ENCODE measurements around the gene DNAJA2. TPM values are rescaled to one million over a fixed set of nuclear protein-coding genes. Genes with fewer than 3 reads are reported as not detected.

The DNAJA2 gene
- total RNA-seq, 2 donors from 2014 or later: 24.4 to 30.0 TPM

DNA sequence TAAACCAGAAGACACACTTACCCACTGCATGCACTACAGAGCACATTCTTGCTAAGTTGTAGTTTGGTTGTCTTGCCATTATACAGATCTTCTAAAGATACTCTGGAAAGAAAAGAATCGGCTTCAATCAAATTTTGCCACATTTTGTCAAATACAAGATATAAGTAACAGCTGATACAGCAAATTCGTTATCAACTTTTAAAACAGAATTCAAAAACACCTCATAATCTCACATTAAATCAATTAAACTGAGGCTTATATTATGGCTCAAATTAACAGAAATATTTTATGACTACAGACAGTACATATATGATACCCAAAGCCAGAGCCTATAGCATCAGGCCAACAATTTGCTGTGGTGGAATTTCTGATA is 5.4 kb downstream of the DNAJA2 start:
- H3K4me3 ChIP-seq: no peak overlapping the region
- no peak for TF ChIP-seq POLR2A (IDR thresholded peaks at IDR 0.05)
- TF ChIP-seq CTCF (IDR thresholded peaks at IDR 0.05): no peak
- 77 to 83% methylated on average over 2 of the region's 2 CpGs for WGBS, 2 donors
- H3K27me3 ChIP-seq: no peaks in the 10 kb centered on the region
- peaks cover 22% of the 10 kb centered on the region for H3K4me1 ChIP-seq
- no peak for DNase-seq
- H3K27ac ChIP-seq: no peak overlapping the region
- peaks cover 22 to 24% of the 10 kb centered on the region in 2 donors for H3K36me3 ChIP-seq (replicated peaks in 1 of 2; ENCODE audit: insufficient read depth in 1 of 2, low read depth in 2 of 2)
- intact Hi-C loops (cut with DNase I): no loop called here
- no peak for ATAC-seq
- H3K9me3 ChIP-seq: no peaks in the 10 kb centered on the region

DNA sequence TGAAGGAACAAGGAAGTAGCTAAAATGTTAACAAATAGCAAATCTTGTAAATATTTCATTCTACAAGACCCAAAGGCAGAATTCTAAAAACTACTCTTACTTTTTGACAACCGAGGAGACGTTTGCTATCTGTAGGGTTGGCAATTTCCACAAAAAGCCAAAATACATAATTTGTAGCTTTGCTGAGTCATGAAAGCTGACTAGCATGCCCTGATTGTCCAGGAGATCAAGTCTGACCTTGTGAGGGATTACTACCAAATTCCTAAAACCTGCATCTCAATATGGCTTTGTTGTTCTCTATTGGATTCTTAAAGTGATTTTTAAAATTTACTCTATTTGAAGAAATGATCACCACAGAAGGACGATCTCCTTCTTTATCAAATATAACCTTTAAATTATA is 10.8 kb downstream of the DNAJA2 start:
- Histone ChIP-seq H3K4me1 (no peaks in the 10 kb centered on the region), H3K9me3 (no peaks in the 10 kb centered on the region), H3K27me3 (no peaks in the 10 kb centered on the region), H3K27ac (no peak overlapping the region), H3K4me3 (no peak overlapping the region), H3K36me3 (replicated peaks in 1 of 2; ENCODE audit: insufficient read depth in 1 of 2, low read depth in 2 of 2) (peaks cover 14 to 39% of the 10 kb centered on the region in 2 donors)
- intact Hi-C loops (cut with DNase I): no loop called here
- DNase-seq (no peak), ATAC-seq (no peak)
- WGBS, 2 donors: 68 to 70% methylated on average over 3 of the region's 3 CpGs
- TF ChIP-seq POLR2A (IDR thresholded peaks at IDR 0.05) (no peak), CTCF (IDR thresholded peaks at IDR 0.05) (no peak)

GRCh38 chr16:46961373-46962353 is 11.8 kb downstream of the DNAJA2 start:
- H3K27ac ChIP-seq: no peak overlapping the region
- TF ChIP-seq POLR2A (IDR thresholded peaks at IDR 0.05) (no peak), CTCF (IDR thresholded peaks at IDR 0.05) (no peak)
- H3K36me3 ChIP-seq (replicated peaks in 1 of 2; ENCODE audit: insufficient read depth in 1 of 2, low read depth in 2 of 2): peaks cover 12 to 38% of the 10 kb centered on the region in 2 donors
- H3K4me1 ChIP-seq: no peaks in the 10 kb centered on the region
- 70 to 81% methylated on average over 9 of the region's 9 CpGs for WGBS, 2 donors
- no peak for ATAC-seq
- no peaks in the 10 kb centered on the region for H3K27me3 ChIP-seq
- H3K9me3 ChIP-seq: no peaks in the 10 kb centered on the region
- intact Hi-C loops (cut with DNase I): no loop called here
- no peak for DNase-seq
- H3K4me3 ChIP-seq: no peak overlapping the region

DNA sequence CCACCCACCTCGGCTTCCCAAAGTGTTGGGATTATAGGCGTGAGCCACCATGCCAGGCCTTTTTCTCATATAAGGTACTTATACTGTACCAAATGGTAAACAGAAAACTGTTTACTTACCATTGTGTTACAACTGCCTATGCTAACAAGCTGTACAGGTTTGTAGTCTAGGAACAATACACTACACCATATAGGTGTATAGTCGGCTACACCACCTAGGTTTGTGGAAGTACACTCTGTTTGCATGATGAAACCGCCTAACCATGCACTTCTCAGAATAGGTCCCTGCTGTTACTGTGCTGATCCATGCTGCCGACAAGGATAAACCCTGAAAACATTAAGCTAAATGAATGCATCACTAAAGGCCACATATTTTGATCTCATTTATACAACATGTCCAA is 18.9 kb downstream of the DNAJA2 start:
- DNase-seq (no peak), ATAC-seq (no peak)
- H3K27ac ChIP-seq: no peak overlapping the region
- no peak for TF ChIP-seq POLR2A (IDR thresholded peaks at IDR 0.05)
- TF ChIP-seq CTCF (IDR thresholded peaks at IDR 0.05): no peak
- peaks cover 5 to 16% of the 10 kb centered on the region in 2 donors for H3K36me3 ChIP-seq (replicated peaks in 1 of 2; ENCODE audit: insufficient read depth in 1 of 2, low read depth in 2 of 2)
- no peak overlapping the region for H3K4me3 ChIP-seq
- intact Hi-C loops (cut with DNase I): no loop called here
- H3K9me3 ChIP-seq: no peaks in the 10 kb centered on the region
- WGBS, 2 donors: 93 to 98% methylated on average over 5 of the region's 5 CpGs
- H3K27me3 ChIP-seq: no peaks in the 10 kb centered on the region
- no peaks in the 10 kb centered on the region for H3K4me1 ChIP-seq
